ENCODE data around the gene NEURL1.

DNA sequence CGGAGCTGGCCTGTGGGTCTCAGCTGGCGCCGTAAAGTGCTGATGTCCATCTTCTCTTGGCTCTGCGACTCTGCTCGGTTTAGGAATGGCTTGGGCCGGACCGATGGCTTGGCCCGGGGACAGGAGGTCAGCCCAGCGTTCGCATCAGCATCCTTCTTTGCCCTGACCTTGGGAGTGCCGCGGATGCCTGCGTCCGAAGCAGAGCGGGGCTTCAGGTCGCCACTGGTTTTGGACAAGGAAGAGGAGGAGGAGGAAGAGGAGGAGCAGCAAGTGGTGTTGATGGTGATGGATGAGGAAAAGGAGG is 109.3 kb downstream of the NEURL1 start:
- TF ChIP-seq, protein P1, sequence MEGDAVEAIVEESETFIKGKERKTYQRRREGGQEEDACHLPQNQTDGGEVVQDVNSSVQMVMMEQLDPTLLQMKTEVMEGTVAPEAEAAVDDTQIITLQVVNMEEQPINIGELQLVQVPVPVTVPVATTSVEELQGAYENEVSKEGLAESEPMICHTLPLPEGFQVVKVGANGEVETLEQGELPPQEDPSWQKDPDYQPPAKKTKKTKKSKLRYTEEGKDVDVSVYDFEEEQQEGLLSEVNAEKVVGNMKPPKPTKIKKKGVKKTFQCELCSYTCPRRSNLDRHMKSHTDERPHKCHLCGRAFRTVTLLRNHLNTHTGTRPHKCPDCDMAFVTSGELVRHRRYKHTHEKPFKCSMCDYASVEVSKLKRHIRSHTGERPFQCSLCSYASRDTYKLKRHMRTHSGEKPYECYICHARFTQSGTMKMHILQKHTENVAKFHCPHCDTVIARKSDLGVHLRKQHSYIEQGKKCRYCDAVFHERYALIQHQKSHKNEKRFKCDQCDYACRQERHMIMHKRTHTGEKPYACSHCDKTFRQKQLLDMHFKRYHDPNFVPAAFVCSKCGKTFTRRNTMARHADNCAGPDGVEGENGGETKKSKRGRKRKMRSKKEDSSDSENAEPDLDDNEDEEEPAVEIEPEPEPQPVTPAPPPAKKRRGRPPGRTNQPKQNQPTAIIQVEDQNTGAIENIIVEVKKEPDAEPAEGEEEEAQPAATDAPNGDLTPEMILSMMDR (IDR thresholded peaks at IDR 0.05), result no peak
- TF ChIP-seq POLR2A (IDR thresholded peaks at IDR 0.05), result no peak

Data from Peyer's patch (tissue), 4 donors.